ENCODE data around the gene ELL. TPM values are rescaled to one million over a fixed set of nuclear protein-coding genes. Genes with fewer than 3 reads are reported as not detected.

ELL gene
- total RNA-seq, 1 experiment from 2014 or later = 17.0 TPM

GRCh38 chr19:18450931-18451836, 70.7 kb downstream of the ELL start:
- Mint-ChIP-seq H3K4me1 (peaks cover 6 to 10% of the 10 kb centered on the region in 2 experiments; a peak in 3 of 4 replicates), H3K27ac (peak overlapping the region in 1 of 3 experiments; percentile 95; a peak in 2 of 7 replicates), H3K9me3 (no peaks in the 10 kb centered on the region), H3K27me3 (ENCODE audit: low read depth) (no peaks in the 10 kb centered on the region; the same call in 1 of the 2 replicates), H3K36me3 (ENCODE audit: insufficient read depth in 1 of 3, low read depth in 3 of 3) (peaks cover 2 to 31% (median 27%) of the 10 kb centered on the region in 3 experiments; a peak in 6 of 7 replicates), H3K4me3 (peak overlapping the region in 1 of 2 experiments; percentile 59; a peak in 1 of 5 replicates)
- Histone ChIP-seq H3T11ph (ENCODE audit: low read length) (no peak overlapping the region), H2AK5ac (ENCODE audit: insufficient read length, low read length) (no peak overlapping the region), H3K14ac (ENCODE audit: insufficient read depth, low read length) (no peak overlapping the region; the same call in 1 of the 2 replicates), H3K27me3 (ENCODE audit: insufficient read depth, low read length) (no peaks in the 10 kb centered on the region), H3K9me3 (ENCODE audit: control insufficient read depth, low read depth, low read length) (no peaks in the 10 kb centered on the region), H2BK5ac (ENCODE audit: insufficient read length, low read length) (no peak overlapping the region), H3K79me1 (ENCODE audit: insufficient read depth, low read depth, low read length, poor library complexity, severe bottlenecking) (no peaks in the 10 kb centered on the region), H4K5ac (ENCODE audit: insufficient read length, low read depth, low read length) (no peak overlapping the region), H2BK20ac (ENCODE audit: low read depth, low read length, poor library complexity, severe bottlenecking) (no peak overlapping the region), H3K4me1 (ENCODE audit: insufficient read depth, low read length) (no peaks in the 10 kb centered on the region), H3K27ac (ENCODE audit: insufficient read length, low read depth, low read length) (no peak overlapping the region), H3K56ac (ENCODE audit: insufficient read length, low read depth, low read length) (no peak overlapping the region), H4K8ac (replicated peaks; ENCODE audit: insufficient read length, low read depth, low read length) (no peak overlapping the region), H3K4me2 (ENCODE audit: insufficient read depth, insufficient read length, low read length) (no peak overlapping the region), H3K9ac (ENCODE audit: extremely low read depth, insufficient read length, low read length) (no peak overlapping the region), H3K79me2 (ENCODE audit: insufficient read depth, low read length) (no peaks in the 10 kb centered on the region), H4K91ac (ENCODE audit: insufficient read length, low read depth, low read length) (no peak overlapping the region), H2BK120ac (ENCODE audit: low read depth, low read length, poor library complexity, severe bottlenecking) (no peak overlapping the region), H2BK12ac (ENCODE audit: insufficient read length, low read depth, low read length) (no peak overlapping the region), H4K20me1 (ENCODE audit: control insufficient read depth, insufficient read depth, insufficient read length) (no peaks in the 10 kb centered on the region), H2BK15ac (ENCODE audit: low read depth, low read length) (no peak overlapping the region), H3K23ac (ENCODE audit: insufficient read length, low read depth, low read length) (no peak overlapping the region), H3K18ac (ENCODE audit: insufficient read length, low read depth, low read length) (no peak overlapping the region), H2AFZ (ENCODE audit: low read length) (no peak overlapping the region), H3K23me2 (ENCODE audit: insufficient read length, low read depth, low read length, poor library complexity, severe bottlenecking) (no peaks in the 10 kb centered on the region), H3K4ac (ENCODE audit: low read depth, low read length) (no peak overlapping the region)
- peak; percentile 99 for TF ChIP-seq CTCF (conservative IDR thresholded peaks at IDR 0.05)
- peak; percentile 86 for DNase-seq
- WGBS (ENCODE audit: extremely low coverage, insufficient read length, low lambda C conversion rate) = no CpG with 5 or more reads among the region's 26 CpGs
